Progenitor cell of endocrine pancreas (in vitro differentiated cells): ENCODE data around the gene TFE3. TPM values are rescaled to one million over a fixed set of nuclear protein-coding genes. Genes with fewer than 3 reads are reported as not detected.
A peak's percentile ranks its signal among the peaks of the same experiment; 100 is the strongest.

Experiments
- DNase-seq: peaks from one replicate; pipeline ENCODE4 v3.0.0; 2021; ENCODE audit warnings: low spot score; ENCODE audit not compliant: unreplicated experiment
- H3K27ac Mint-ChIP-seq: 2 replicates; pipeline ENCODE4 v1.8.0; 2021; ENCODE audit warnings: mild to moderate bottlenecking, moderate library complexity, mixed read lengths
- H3K27me3 Mint-ChIP-seq: 2 replicates; pipeline ENCODE4 v1.8.0; 2021; ENCODE audit warnings: mixed read lengths
- H3K36me3 Mint-ChIP-seq: 2 replicates; pipeline ENCODE4 v1.8.0; 2022; ENCODE audit warnings: mixed read lengths; ENCODE audit not compliant: insufficient read depth
- H3K4me1 Mint-ChIP-seq: 2 replicates; pipeline ENCODE4 v1.8.0; 2021; ENCODE audit warnings: low read depth, mixed read lengths
- H3K4me3 Mint-ChIP-seq: 2 replicates; pipeline ENCODE4 v1.8.0; 2021; ENCODE audit warnings: low read depth, mild to moderate bottlenecking, moderate library complexity, mixed read lengths
- H3K9me3 Mint-ChIP-seq: 2 replicates; pipeline ENCODE4 v1.8.0; 2021; ENCODE audit warnings: low read depth, mixed read lengths
- total RNA-seq: library from RNA; stranded (reverse); gene quantifications from 2 replicates; pipeline ENCODE4 v1.2.1, GENCODE V29; 2021
- TF ChIP-seq, protein P1 (sequence below): fragments of 200-600 bp; sonication (generic); IDR thresholded peaks from one replicate; pipeline ENCODE4 v1.5.0; 2021; ENCODE audit warnings: antibody characterized with exemption, mild to moderate bottlenecking; ENCODE audit not compliant: unreplicated experiment

Gene TFE3
- total RNA-seq, 1 donor from 2014 or later = 39.7 TPM

DNA sequence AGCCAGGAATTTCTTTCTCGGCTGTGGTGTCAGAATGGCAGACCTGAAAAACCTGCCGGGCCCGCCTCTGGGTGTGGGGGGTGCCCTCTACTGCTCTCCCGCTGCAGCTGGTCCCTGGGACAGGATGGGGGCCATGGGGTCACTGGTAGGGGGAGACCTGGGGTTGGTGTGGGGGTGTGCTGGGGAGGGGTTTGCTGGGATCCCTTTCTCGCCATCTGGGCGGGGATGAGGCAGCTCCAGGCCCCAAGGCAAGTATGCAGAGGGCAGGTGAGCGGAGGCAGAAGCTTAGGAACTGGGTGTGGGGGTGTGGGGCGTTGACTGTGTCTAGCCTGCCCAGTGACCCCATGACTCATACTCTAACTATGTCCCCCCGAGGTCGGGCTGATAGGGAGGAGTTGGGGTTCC is 16.5 kb upstream of the TFE3 start:
- H3K27me3 Mint-ChIP-seq = no peaks in the 10 kb centered on the region
- H3K4me3 Mint-ChIP-seq = peak overlapping the region; percentile 81
- TF ChIP-seq, protein P1, sequence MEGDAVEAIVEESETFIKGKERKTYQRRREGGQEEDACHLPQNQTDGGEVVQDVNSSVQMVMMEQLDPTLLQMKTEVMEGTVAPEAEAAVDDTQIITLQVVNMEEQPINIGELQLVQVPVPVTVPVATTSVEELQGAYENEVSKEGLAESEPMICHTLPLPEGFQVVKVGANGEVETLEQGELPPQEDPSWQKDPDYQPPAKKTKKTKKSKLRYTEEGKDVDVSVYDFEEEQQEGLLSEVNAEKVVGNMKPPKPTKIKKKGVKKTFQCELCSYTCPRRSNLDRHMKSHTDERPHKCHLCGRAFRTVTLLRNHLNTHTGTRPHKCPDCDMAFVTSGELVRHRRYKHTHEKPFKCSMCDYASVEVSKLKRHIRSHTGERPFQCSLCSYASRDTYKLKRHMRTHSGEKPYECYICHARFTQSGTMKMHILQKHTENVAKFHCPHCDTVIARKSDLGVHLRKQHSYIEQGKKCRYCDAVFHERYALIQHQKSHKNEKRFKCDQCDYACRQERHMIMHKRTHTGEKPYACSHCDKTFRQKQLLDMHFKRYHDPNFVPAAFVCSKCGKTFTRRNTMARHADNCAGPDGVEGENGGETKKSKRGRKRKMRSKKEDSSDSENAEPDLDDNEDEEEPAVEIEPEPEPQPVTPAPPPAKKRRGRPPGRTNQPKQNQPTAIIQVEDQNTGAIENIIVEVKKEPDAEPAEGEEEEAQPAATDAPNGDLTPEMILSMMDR = no peak
- H3K36me3 Mint-ChIP-seq = peaks cover 6% of the 10 kb centered on the region
- peaks cover 7% of the 10 kb centered on the region for H3K4me1 Mint-ChIP-seq
- no peak for DNase-seq
- H3K27ac Mint-ChIP-seq = peak overlapping the region; percentile 89
- H3K9me3 Mint-ChIP-seq = peaks cover 8% of the 10 kb centered on the region

DNA sequence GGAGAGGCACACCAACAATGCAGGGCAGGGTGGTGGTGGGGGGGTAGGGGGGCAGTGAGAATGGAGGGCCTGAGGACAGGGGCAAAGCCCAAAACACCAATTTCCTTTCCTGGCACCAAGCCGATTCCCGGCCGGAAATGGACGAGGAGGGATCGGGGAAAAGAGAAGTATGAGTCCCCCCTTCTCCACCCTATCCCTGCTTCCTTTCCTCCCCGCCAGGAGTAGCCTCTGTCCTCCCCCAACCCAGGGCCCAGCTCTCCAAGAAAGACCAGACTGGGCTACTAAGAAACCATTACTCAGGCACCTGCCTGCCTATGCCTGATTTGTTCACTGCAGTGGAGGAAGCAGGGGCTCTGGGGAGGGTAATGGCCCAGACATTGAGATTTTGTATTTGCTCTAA is 16.0 kb upstream of the TFE3 start:
- Mint-ChIP-seq H3K36me3 (peaks cover 8% of the 10 kb centered on the region), H3K27me3 (no peaks in the 10 kb centered on the region), H3K9me3 (peaks cover 13% of the 10 kb centered on the region), H3K27ac (peak overlapping the region; percentile 89), H3K4me1 (peaks cover 11% of the 10 kb centered on the region), H3K4me3 (peak overlapping the region; percentile 81)
- TF ChIP-seq, protein P1 = no peak
- DNase-seq = no peak

DNA sequence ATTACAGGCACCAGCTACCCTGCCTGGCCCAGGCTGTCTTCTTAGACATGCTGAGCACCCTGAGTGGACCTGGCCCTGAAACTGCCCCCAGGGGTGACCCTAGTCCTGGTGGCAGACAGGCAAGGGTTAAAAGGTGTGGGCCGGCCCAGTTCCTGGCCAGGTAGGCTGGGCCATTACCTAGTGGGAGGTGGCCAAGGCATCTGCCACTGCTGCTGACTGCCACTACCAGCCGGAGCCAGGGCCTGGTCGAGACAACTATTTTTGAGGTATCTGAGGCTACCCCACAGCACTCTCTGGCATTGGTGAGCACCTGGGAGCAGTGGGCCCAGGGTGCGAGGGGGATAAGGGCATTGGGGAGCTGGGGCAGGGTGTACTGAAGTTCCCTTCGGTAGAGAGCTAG is 15.6 kb upstream of the TFE3 start, which contains the start of gene CCDC120:
Gene CCDC120 (plus strand): TSS at position 206 of the 400 bp plus-strand sequence. CDS start 3,043 bp downstream, outside the sequence.
- TF ChIP-seq, protein P1 = no peak
- no peak for DNase-seq
- peaks cover 8% of the 10 kb centered on the region for H3K36me3 Mint-ChIP-seq
- H3K4me1 Mint-ChIP-seq = peaks cover 15% of the 10 kb centered on the region
- no peaks in the 10 kb centered on the region for H3K27me3 Mint-ChIP-seq
- peaks cover 16% of the 10 kb centered on the region for H3K9me3 Mint-ChIP-seq
- peak within 1 kb of the TSS; percentile 89 for H3K27ac Mint-ChIP-seq
- H3K4me3 Mint-ChIP-seq = peak within 1 kb of the TSS; percentile 81

DNA sequence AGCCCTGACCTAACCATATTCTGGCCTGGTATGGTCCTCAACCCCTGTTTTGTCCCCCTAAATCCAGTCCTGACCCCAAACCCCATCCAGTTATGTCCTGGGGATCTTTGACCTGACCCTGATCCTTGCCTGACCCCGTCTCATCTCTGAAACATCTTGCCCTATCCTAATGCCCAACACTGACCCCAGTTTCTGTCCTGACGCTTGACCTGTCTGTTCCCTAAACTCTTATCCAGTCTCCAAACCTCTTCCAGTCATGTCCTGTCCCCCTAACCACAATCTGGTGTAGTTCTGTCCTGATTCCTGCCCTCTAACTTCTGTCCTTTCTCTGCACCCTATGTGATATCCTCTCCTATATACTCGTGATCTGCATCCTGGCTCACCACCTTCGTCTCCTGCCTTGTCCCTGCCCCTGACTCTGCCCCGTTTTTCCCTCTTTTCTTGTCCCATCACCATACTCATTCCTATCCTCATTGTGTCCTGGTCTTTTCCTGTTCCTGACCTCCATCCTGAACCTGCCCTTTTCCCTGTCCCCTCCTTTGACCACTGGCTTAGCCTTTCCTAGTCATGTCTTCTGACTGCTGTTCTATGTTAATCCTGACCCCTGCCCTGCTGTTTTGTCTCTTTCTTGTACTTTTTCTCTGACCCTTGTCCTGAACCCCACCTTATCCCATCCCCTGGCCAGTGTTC is 11.1 kb upstream of the TFE3 start:
- H3K4me3 Mint-ChIP-seq = peak overlapping the region; percentile 86
- H3K27me3 Mint-ChIP-seq = no peaks in the 10 kb centered on the region
- DNase-seq = no peak
- peaks cover 4% of the 10 kb centered on the region for H3K36me3 Mint-ChIP-seq
- H3K4me1 Mint-ChIP-seq = peaks cover 12% of the 10 kb centered on the region
- TF ChIP-seq, protein P1 = no peak
- peaks cover 29% of the 10 kb centered on the region for H3K9me3 Mint-ChIP-seq
- H3K27ac Mint-ChIP-seq = peak overlapping the region; percentile 64

DNA sequence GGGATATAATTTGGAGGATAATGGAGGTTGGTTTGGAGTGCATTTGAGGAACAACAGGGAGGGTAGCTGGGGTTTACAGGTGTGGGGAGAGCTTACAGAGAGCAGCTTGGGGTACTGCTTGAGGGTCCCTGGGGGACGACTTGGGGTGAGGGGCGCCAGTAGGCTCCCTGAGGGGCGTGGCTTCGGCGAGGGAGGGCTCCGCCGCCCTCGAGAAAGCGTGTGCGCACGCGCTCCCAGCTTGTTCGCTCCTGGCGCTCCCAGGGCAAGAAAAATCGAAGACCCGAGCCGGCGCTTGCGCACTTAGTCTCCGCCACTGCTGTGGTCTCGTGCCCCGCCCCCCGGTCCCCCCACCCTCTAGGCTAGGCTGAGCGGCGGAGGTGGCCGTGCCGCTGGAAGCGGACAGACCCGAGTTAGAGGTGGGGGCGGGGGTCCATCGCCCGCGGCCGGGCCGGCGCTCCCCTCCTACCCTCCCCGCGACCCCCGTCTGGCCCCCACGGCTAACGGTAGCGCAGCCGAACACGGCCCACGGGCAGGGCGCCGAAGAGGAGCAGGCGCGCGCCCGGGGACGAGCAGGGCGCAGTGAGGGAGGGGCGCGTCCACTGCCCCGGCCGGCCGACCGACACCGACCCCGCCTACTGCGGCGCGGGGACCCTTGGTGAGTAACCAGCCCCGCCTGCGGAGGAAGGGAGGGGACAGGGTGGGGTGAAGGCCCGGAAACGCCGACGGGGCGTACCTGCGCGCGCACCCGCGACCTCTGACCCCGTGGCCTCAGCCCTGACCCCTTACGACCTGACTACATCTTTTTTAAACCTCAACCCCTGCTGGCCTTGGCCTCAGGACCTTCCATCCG is 10.3 kb upstream of the TFE3 start:
- Mint-ChIP-seq H3K27ac (peak overlapping the region; percentile 64), H3K4me1 (peaks cover 12% of the 10 kb centered on the region), H3K4me3 (peak overlapping the region; percentile 86), H3K36me3 (peaks cover 4% of the 10 kb centered on the region), H3K9me3 (peaks cover 29% of the 10 kb centered on the region), H3K27me3 (no peaks in the 10 kb centered on the region)
- TF ChIP-seq, protein P1 = no peak
- peak; percentile 59 for DNase-seq
